WI38 (cell line): ENCODE measurements around the gene RPE.

Experiments
- H3K4me3 ChIP-seq: 2 replicates; pipeline ENCODE4 v1.5.1; 2011; ENCODE audit warnings: low read depth, mild to moderate bottlenecking, control low read depth, low read length
- CTCF ChIP-seq: IDR thresholded peaks from 2 replicates; pipeline ENCODE4 v1.5.1; 2012; ENCODE audit warnings: low read depth, mild to moderate bottlenecking, control low read depth, low read length

The RPE gene

GRCh38 chr2:210049831-210050230 is 47.4 kb downstream of the RPE start:
- H3K4me3 ChIP-seq, result no peak overlapping the region
- TF ChIP-seq CTCF, result no peak

GRCh38 chr2:210050885-210051284 is 48.4 kb downstream of the RPE start:
- TF ChIP-seq CTCF, result no peak
- H3K4me3 ChIP-seq, result no peak overlapping the region

GRCh38 chr2:210054696-210055095 is 52.3 kb downstream of the RPE start:
- H3K4me3 ChIP-seq, result no peak overlapping the region
- TF ChIP-seq CTCF, result no peak

GRCh38 chr2:210055825-210056224 is 53.4 kb downstream of the RPE start:
- TF ChIP-seq CTCF, result no peak
- H3K4me3 ChIP-seq, result no peak overlapping the region

GRCh38 chr2:210063306-210063705 is 60.9 kb downstream of the RPE start:
- H3K4me3 ChIP-seq, result no peak overlapping the region
- TF ChIP-seq CTCF, result no peak
